Mesenteric fat pad (tissue), 1 donor: ENCODE data around the gene DYNC2H1. TPM values are rescaled to one million over a fixed set of nuclear protein-coding genes. Genes with fewer than 3 reads are reported as not detected.

ENCODE experiments used
- DNase-seq: peaks from one replicate; pipeline ENCODE4 v3.0.0-alpha.2; 2020; ENCODE audit warnings: low spot score
- total RNA-seq: library from RNA; stranded (reverse); fragmentation: NEBNext Ultra II Directional; extraction: Animal tissue kit (Norgen Biotek cat#: 25700); gene quantifications from one replicate; pipeline ENCODE4 v1.2.1, GENCODE V29; 2021
- donor health status: DM: yes; HTN: yes; CAD: no.

The DYNC2H1 gene
- total RNA-seq, 1 donor from 2014 or later, result 16.6 TPM

GRCh38 chr11:103450241-103450640 lies 341.0 kb downstream of the DYNC2H1 start:
- no peak for DNase-seq

GRCh38 chr11:103453126-103453525 lies 343.9 kb downstream of the DYNC2H1 start:
- DNase-seq, result no peak

GRCh38 chr11:103453915-103454709 lies 344.9 kb downstream of the DYNC2H1 start:
- DNase-seq, result no peak

GRCh38 chr11:103464420-103464819 lies 355.2 kb downstream of the DYNC2H1 start:
- DNase-seq, result no peak

- DNase-seq, result no peak
Measured at GRCh38 chr11:103465555-103466140, 356.4 kb downstream of the DYNC2H1 start.

- no peak for DNase-seq
Measured at GRCh38 chr11:103471546-103471945, 362.3 kb downstream of the DYNC2H1 start.

- no peak for DNase-seq
Measured at GRCh38 chr11:103476874-103477273, 367.6 kb downstream of the DYNC2H1 start.

- no peak for DNase-seq
Measured at GRCh38 chr11:103480421-103480820, 371.2 kb downstream of the DYNC2H1 start.

GRCh38 chr11:103483996-103484395 lies 374.8 kb downstream of the DYNC2H1 start:
- no peak for DNase-seq

- DNase-seq, result no peak
Measured at GRCh38 chr11:103484545-103484944, 375.3 kb downstream of the DYNC2H1 start.

GRCh38 chr11:103486604-103487003 lies 377.4 kb downstream of the DYNC2H1 start:
- no peak for DNase-seq

GRCh38 chr11:103487113-103487512 lies 377.9 kb downstream of the DYNC2H1 start:
- DNase-seq, result no peak

- no peak for DNase-seq
Measured at GRCh38 chr11:103488031-103488461, 378.8 kb downstream of the DYNC2H1 start.

- DNase-seq, result no peak
Measured at GRCh38 chr11:103488579-103488978, 379.4 kb downstream of the DYNC2H1 start.

- no peak for DNase-seq
Measured at GRCh38 chr11:103491777-103492176, 382.6 kb downstream of the DYNC2H1 start.

GRCh38 chr11:103494491-103494890 lies 385.3 kb downstream of the DYNC2H1 start:
- DNase-seq, result no peak

- DNase-seq, result no peak
Measured at GRCh38 chr11:103497268-103497667, 388.0 kb downstream of the DYNC2H1 start.

- DNase-seq, result no peak
Measured at GRCh38 chr11:103499710-103500340, 390.6 kb downstream of the DYNC2H1 start.

GRCh38 chr11:103515283-103515682 lies 406.1 kb downstream of the DYNC2H1 start:
- no peak for DNase-seq

- DNase-seq, result no peak
Measured at GRCh38 chr11:103520792-103521191, 411.6 kb downstream of the DYNC2H1 start.

GRCh38 chr11:103525069-103525468 lies 415.8 kb downstream of the DYNC2H1 start:
- no peak for DNase-seq

- DNase-seq, result no peak
Measured at GRCh38 chr11:103528046-103528445, 418.8 kb downstream of the DYNC2H1 start.
